M059J (cell line): ENCODE data around the gene KLHL3. TPM values are rescaled to one million over a fixed set of nuclear protein-coding genes. Genes with fewer than 3 reads are reported as not detected.
"Not testable (repeated sequence)": the region's sequence is repeated elsewhere in the genome, so short reads cannot be mapped to it uniquely, and the experiment has no call there.

Experiments
- DNase-seq: peaks from one replicate; pipeline ENCODE4 v3.0.0-alpha.2; 2012; ENCODE audit warnings: low read depth
- total RNA-seq: library from RNA; depleted of rRNA; stranded (reverse); fragments of >200 nt; shearing (Covaris generic); gene quantifications from 2 replicates; pipeline ENCODE4 v1.2.3, GENCODE V29; 2014

Gene KLHL3
- total RNA-seq, 1 experiment from 2014 or later = 0.74 TPM

DNA sequence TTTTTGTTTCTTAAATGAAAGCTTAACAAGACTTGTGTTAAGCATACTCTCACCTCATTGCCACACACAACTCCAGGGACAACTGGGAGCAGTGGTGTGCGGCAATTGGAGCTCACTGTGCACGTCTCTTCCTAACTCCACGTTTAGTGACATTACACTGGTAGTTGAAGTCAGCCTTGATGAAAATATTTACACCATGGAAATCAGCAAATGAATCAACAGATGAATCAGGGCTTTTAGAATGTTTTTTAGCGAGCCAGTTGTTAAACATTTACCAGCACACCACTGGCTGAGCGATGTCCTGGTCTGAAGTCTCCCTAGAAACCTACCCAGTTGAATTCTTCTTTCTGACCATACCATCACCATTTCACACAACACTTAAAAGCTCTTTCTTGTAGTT, 67.3 kb downstream of the KLHL3 start:
- DNase-seq = no peak

GRCh38 chr5:137667341-137667740, 68.5 kb downstream of the KLHL3 start:
- no peak for DNase-seq

DNA sequence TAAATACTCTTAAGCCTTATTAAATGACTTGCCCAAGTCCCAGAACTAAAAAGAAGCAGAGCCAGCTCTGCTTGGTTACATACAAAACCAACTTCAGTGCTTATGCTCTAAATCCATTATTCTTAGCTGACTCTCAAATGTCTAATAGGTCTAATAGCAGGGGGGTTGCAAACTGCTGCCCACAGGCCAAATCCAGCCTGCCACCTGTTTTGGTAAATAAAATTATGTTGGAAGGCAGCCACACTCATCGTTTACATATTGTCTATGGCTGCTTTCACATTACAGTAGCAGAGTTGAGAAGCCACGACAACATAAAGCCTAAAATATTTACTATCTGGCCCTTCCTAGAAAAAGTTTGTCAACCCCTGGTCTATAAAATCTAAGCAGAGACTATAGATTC, 69.0 kb downstream of the KLHL3 start:
- DNase-seq = no peak

GRCh38 chr5:137666461-137666850, 69.4 kb downstream of the KLHL3 start:
- DNase-seq = peak; percentile 39

GRCh38 chr5:137665678-137666460, 70.0 kb downstream of the KLHL3 start:
- peak; percentile 5 for DNase-seq

DNA sequence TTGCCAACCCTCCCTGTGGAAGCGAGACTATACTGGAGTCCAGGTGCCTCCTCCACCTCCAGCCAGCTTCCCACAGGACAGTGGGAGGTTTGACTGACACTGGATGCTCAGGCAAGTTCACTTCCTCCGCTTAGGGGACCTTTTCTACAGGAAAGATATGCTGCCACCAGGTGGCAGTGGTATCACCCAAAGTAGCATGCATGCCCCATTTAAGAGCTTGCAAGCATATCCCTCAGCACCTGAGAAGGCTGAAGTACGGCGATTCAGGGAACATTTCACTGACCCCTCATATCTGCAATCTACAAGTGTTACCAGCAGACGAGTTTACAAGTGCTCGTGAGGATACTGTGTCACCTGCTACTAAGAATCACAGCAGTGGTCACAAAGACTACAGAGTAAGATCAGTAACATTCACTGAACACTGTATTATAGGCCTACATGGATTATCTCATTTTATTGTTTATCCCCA, 75.5 kb downstream of the KLHL3 start:
- DNase-seq = peak; percentile 71

DNA sequence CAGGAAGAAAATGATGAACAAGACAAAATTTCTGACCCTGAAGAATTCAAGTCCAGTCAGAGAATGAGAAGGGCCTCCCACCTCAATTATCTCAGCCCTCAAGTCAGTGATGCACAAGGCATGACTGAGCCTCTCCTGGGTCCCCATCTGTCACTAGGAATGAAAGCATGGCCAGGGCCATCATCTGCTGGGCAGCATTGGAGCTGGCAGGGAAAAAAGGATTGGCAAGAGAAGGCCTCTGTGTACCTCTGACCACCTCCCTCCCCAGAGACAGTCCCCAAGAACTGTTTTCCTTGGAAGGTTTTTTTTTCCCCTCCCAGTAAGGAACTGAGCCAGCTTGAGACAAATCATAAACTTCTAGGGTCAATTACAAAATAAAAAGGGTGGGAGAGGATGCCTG, 76.7 kb downstream of the KLHL3 start:
- DNase-seq = no peak

GRCh38 chr5:137658324-137658723, 77.6 kb downstream of the KLHL3 start:
- no peak for DNase-seq

DNA sequence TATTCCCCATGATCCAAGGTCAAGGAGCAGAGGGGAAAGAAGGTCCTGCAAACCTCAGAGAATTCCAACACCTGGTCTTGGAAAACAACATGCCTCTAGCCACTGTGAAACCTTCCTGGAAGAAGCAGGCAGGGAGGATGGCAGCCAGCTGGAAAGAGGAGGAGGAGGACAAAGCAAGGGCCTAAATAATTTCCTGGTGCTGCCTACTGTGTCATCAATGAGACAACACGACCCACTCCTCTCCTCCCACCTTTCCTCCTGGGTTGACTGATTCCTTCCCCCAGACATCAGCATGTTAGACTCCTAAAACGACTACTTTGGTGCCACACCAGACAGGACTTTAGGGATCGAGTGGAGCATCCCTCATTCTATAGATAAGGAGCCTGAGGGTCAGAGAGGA, 78.8 kb downstream of the KLHL3 start:
- DNase-seq = no peak

DNA sequence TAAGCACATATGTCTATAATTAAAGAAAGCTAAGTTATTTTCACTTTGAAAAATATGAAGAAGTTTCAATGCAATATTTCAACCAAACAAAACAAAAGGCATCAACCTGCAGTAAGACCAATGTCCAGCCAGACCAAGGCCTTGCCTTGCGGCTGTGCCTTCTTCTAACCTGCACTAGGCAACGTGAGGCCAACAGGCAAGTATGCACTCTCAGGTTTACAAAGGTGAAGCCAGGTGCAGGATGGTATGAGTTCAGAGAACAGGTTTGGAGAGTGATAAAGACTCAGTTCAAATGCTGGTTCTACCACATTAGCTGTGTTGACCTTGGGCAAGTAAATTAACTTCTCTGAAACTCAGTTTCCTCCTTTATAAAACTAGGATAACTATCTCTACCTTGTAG, 79.3 kb downstream of the KLHL3 start:
- no peak for DNase-seq

DNA sequence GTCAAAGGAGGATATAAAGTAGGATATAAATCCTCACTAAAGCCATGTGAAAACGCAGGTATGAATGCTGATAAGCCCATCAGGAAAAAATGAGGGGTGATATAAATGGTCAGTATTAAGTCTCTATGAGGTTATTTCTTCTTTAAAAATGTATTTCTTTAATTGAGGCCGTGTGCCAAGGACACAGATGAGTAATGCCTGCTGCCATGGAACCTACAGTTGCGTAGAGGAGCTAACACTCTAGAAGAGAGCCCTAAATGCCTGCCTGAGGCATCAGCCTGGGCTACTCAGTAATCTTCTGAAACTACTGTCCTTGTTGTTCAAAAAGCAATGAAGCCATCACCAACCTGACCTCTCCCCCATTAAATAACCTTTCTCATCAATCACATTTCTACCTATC, 84.9 kb downstream of the KLHL3 start:
- peak; percentile 13 for DNase-seq

GRCh38 chr5:137649228-137649935, 86.5 kb downstream of the KLHL3 start:
- peak; percentile 16 for DNase-seq

GRCh38 chr5:137648361-137648760, 87.5 kb downstream of the KLHL3 start:
- no peak for DNase-seq

DNA sequence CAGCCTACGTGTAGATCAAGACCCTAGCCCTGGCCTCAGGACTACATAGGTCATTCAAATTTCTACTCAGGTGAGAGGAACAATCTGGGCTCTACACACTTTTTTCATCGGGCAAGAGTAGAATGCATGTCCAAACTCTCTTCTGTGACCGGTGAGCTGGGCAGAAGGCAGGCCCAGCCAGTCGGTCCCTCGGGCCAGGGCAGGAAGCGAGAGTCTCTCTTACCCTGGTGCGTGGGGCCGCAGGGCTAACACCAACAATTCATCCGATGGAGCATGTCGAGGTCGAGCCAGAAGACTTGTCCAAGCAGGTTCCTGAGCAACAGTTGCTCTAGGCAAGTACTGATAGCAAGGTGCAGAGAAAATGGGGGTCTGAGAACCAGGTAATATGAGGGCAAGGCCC, 88.5 kb downstream of the KLHL3 start:
- DNase-seq = no peak

DNA sequence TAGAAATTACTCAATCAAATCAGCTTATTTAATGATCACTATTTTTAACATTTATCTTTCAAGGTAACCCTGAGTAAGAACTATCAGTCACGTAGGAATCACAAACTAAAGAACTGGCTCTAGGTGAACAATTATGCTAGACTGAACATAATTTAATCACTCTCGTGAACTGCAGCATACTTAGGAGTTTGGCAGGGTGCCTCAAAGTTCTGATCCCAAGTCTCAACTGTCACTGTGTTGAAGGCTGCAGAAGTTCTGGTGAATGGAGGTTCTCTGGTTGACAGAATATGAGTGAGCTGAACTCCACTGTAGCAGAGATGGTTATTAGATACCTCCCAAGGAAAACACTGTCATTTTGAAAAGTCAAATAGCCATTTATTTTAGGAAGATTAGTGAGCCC, 89.1 kb downstream of the KLHL3 start:
- no peak for DNase-seq

DNA sequence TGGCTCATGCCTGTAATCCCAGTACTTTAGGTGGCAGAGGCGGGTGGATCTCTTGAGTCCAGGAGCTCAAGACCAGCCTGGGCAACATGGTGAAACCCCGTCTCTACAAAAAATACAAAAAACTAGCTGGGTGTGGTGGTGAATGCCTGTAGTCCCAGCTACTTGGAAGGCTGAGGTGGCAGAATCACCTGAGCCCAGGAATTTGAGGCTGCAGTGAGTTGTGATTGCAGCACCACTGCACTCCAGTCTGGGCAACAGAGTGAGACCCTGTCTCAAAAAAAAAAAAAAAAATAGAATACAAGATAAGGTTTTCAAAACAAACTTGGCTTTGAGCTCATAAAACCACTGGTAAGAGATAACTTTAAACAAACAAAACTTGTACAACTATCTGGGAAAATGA, 92.8 kb downstream of the KLHL3 start:
- DNase-seq = not testable (repeated sequence)

GRCh38 chr5:137642091-137642490, 93.8 kb downstream of the KLHL3 start:
- DNase-seq = no peak

GRCh38 chr5:137641148-137641547, 94.7 kb downstream of the KLHL3 start:
- DNase-seq = no peak

DNA sequence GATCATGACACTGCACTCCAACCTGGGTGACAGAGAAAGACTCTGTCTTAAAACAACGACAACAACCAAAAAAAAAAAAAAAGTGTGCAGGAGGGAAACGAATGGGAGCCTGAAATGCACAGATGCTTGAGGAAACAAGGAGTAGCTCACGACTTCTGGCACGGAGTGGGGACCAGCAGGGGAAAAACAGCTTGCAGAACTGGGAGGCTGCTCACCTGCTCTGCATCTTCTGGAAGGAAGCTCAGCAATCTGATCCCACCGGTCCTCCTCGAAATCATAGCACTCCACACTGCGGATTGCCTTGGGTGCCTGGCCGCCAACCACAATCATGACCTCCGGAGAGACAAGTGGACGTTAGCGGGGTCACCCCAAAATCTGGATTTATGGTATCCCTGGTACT, 96.2 kb downstream of the KLHL3 start:
- DNase-seq = no peak

GRCh38 chr5:137638841-137639240, 97.0 kb downstream of the KLHL3 start:
- DNase-seq = no peak

- DNase-seq = peak; percentile 32
Measured at GRCh38 chr5:137636830-137637714, 98.8 kb downstream of the KLHL3 start.

DNA sequence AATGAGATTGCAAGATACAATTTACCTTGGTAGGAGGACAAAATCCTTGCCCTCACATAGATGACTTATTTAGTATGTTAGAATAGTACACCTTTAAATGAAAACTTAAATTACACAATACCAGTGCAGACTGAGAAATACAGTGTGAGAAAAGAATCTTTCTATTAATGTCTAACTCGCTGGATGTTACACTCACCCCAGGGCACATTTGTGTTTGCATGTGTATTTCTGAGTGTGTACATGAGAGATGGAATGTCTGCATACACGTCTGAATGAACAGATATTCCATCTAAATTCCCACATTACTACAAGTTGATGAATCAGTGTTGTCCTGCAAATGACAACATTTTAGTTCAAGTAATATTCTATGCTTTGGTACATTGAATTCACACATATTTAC, 99.8 kb downstream of the KLHL3 start:
- no peak for DNase-seq
